Activated CD4-positive, alpha-beta T cell treated with anti-CD3 and anti-CD28 coated beads for 36 hours (primary cell): ENCODE results near the gene EREG. TPM values are rescaled to one million over a fixed set of nuclear protein-coding genes. Genes with fewer than 3 reads are reported as not detected.
A peak's percentile ranks its signal among the peaks of the same experiment; 100 is the strongest.

ENCODE experiments used
- ATAC-seq: fragments of 200-7000 bp; cut with Tn5 transposase; one replicate; pipeline ENCODE4 v1.10.0; 2021; ENCODE audit warnings: mild to moderate bottlenecking, moderate library complexity
- CTCF ChIA-PET: fragments of 350-600 bp; sonication (Branson Sonifier 250); formaldehyde crosslinking; loops from one replicate; lab custom pipeline; 2021; ENCODE audit warnings: antibody characterized with exemption; lab: Charles Lee
- POLR2A ChIA-PET: fragments of 350-600 bp; sonication (Branson Sonifier 250); formaldehyde crosslinking; loops from one replicate; lab custom pipeline; 2021; ENCODE audit warnings: antibody characterized with exemption, inconsistent platforms; lab: Charles Lee
- DNase-seq: peaks from one replicate; pipeline ENCODE4 v3.0.0-alpha.2; 2020
- H3K27ac Mint-ChIP-seq: one replicate; pipeline ENCODE4 v1.8.0; 2021; ENCODE audit warnings: mixed read lengths
- H3K27me3 Mint-ChIP-seq: one replicate; pipeline ENCODE4 v1.8.0; 2021; ENCODE audit warnings: mixed read lengths
- H3K36me3 Mint-ChIP-seq: one replicate; pipeline ENCODE4 v1.8.0; 2021; ENCODE audit warnings: low read depth, mixed read lengths
- H3K4me1 Mint-ChIP-seq: one replicate; pipeline ENCODE4 v1.8.0; 2021; ENCODE audit warnings: mixed read lengths
- H3K4me3 Mint-ChIP-seq: one replicate; pipeline ENCODE4 v1.8.0; 2021; ENCODE audit warnings: mild to moderate bottlenecking, moderate library complexity, mixed read lengths
- H3K9me3 Mint-ChIP-seq: one replicate; pipeline ENCODE4 v1.8.0; 2021; ENCODE audit warnings: low read depth, mixed read lengths
- intact Hi-C, 2 experiments: fragments of 100-400 bp; cut with DNase I in 1 of 2; cut with micrococcal nuclease in 1 of 2; formaldehyde crosslinking; loops; one replicate each; pipeline versions ENCODE4 v1.14.2 to v1.15.1; 2022 to 2024; cut with DNase I, micrococcal nuclease
- total RNA-seq, 2 experiments: library from RNA; stranded (reverse); gene quantifications; one replicate each; pipeline ENCODE4 v1.2.3, GENCODE V29; 2021

EREG gene, protein sequence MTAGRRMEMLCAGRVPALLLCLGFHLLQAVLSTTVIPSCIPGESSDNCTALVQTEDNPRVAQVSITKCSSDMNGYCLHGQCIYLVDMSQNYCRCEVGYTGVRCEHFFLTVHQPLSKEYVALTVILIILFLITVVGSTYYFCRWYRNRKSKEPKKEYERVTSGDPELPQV
- not detected for total RNA-seq

- Mint-ChIP-seq H3K36me3 (no peaks in the 10 kb centered on the region), H3K4me3 (peak within 1 kb of the TSS; percentile 44), H3K27me3 (peaks cover 32% of the 10 kb centered on the region), H3K9me3 (no peaks in the 10 kb centered on the region), H3K4me1 (peaks cover 10% of the 10 kb centered on the region), H3K27ac (no peak within 1 kb of the TSS)
- ChIA-PET CTCF (interaction anchor here (0.6 kb wide), 1 partner anchor 81 kb away, joined by 3 read pairs; no protein-coding TSS in a partner anchor), POLR2A (interaction anchor here (0.6 kb wide), 1 partner anchor 25 kb away, joined by 4 read pairs; no protein-coding TSS in a partner anchor)
- DNase-seq (peak; percentile 44), ATAC-seq (peak; percentile 68)
- intact Hi-C loops, result no loop called here
These were observed at the start of gene EREG for GRCh38 chr4:74364652-74365491. Gene EREG, plus strand, starts transcription at chr4:74365145. Its CDS starts 164 bp downstream, at chr4:74365309.

DNA sequence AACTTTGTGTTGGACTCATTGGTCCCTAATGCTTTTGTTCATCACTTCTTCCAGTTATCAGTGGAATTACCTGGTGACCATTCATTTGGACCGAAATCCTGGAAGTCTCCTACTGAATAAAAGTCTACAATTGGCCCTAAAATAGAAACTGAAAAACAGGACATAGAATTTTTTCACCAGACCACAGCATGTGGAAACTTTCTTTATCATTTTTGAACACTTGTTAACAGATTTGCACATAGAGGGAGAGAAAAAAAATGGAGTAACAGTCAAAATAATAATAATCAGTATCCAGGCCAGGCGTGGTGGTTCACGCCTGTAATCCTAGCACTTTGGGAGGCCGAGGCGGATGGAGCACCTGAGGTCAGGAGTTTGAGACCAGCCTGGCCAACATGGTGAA, 49.6 kb upstream of the EREG start:
- Mint-ChIP-seq H3K36me3 (no peaks in the 10 kb centered on the region), H3K27ac (no peak overlapping the region), H3K4me1 (peaks cover under 1% of the 10 kb centered on the region), H3K9me3 (no peaks in the 10 kb centered on the region), H3K4me3 (no peak overlapping the region), H3K27me3 (no peaks in the 10 kb centered on the region)
- ATAC-seq (no peak), DNase-seq (no peak)
- CTCF ChIA-PET, result interaction anchor here (1.2 to 4.9 kb wide), 2 partner anchors 46 to 86 kb away, joined by 4 to 23 read pairs; no protein-coding TSS in a partner anchor
- POLR2A ChIA-PET, result no interaction called here
- intact Hi-C loops, result no loop called here

GRCh38 chr4:74316397-74316796, 48.5 kb upstream of the EREG start:
- Mint-ChIP-seq H3K9me3 (no peaks in the 10 kb centered on the region), H3K27me3 (no peaks in the 10 kb centered on the region), H3K27ac (no peak overlapping the region), H3K4me1 (peaks cover 5% of the 10 kb centered on the region), H3K36me3 (no peaks in the 10 kb centered on the region), H3K4me3 (no peak overlapping the region)
- intact Hi-C loops, result no loop called here
- CTCF ChIA-PET, result interaction anchor here (0.9 to 4.9 kb wide), 2 partner anchors 87 to 127 kb away, joined by 4 to 23 read pairs; no protein-coding TSS in a partner anchor
- ATAC-seq (no peak), DNase-seq (no peak)
- POLR2A ChIA-PET, result no interaction called here

DNA sequence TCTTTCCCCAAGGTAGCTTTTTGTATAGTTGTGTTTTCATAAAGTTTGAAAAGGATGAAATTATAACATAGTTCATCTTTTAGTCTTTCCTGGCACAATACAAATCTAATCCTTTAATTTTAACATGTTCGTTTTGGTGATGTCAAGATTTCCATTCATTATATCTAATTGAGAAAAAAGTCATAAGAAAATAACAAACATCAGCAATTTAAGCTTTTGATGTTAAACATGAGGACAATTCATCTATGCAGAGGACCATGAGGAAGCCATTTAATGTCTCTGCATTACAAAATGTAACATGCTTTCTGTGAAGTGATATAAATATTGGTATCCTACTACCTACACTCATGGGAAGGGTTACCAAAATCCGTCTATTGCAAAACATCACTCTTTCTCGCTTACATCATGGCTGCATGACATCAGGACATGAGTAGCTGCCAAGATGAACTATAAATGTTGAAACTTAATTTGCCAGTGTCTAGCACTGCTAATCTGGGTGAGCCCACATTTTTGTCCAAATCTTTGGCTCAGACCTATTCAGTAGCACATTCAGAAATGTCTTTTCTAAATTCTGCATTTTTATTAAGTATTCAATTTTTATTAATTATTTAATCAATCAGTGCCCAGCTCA, 47.2 kb upstream of the EREG start:
- ChIA-PET CTCF (interaction anchor here (0.8 to 4.7 kb wide), 6 partner anchors 20 to 358 kb away, joined by 3 to 39 read pairs (median 3); no protein-coding TSS in a partner anchor), POLR2A (no interaction called here)
- DNase-seq (no peak), ATAC-seq (no peak)
- intact Hi-C loops, result no loop called here
- Mint-ChIP-seq H3K27ac (no peak overlapping the region), H3K36me3 (no peaks in the 10 kb centered on the region), H3K9me3 (no peaks in the 10 kb centered on the region), H3K27me3 (no peaks in the 10 kb centered on the region), H3K4me1 (peaks cover 5% of the 10 kb centered on the region), H3K4me3 (no peak overlapping the region)

DNA sequence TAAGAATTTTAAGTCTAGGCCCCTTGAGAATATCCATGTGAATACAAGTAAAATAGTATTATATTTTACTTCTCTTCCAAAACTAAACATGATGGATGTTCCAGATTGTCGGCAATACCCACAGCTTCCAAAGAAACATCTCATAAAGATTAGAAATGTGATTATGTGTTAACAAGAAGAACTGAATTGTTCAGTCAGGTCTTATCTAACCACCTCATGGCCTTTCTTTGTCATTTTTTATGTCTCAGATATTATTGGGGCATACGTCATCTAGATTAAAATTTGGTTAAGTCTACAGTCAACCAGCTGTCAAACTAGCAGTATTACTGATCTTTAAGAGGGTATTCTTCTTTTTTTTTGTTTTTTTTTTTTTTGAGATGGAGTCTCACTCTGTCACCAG, 46.7 kb upstream of the EREG start:
- DNase-seq (no peak), ATAC-seq (no peak)
- H3K36me3 Mint-ChIP-seq, result no peaks in the 10 kb centered on the region
- ChIA-PET CTCF (interaction anchor here (0.6 to 4.7 kb wide), 8 partner anchors 17 to 358 kb away, joined by 3 to 39 read pairs (median 3); no protein-coding TSS in a partner anchor), POLR2A (no interaction called here)
- intact Hi-C loops, result no loop called here
- no peaks in the 10 kb centered on the region for H3K27me3 Mint-ChIP-seq
- no peak overlapping the region for H3K27ac Mint-ChIP-seq
- H3K4me3 Mint-ChIP-seq, result no peak overlapping the region
- peaks cover 5% of the 10 kb centered on the region for H3K4me1 Mint-ChIP-seq
- H3K9me3 Mint-ChIP-seq, result no peaks in the 10 kb centered on the region

- Mint-ChIP-seq H3K4me1 (peaks cover 5% of the 10 kb centered on the region), H3K27me3 (peaks cover 2% of the 10 kb centered on the region), H3K27ac (no peak overlapping the region), H3K36me3 (no peaks in the 10 kb centered on the region), H3K9me3 (no peaks in the 10 kb centered on the region), H3K4me3 (no peak overlapping the region)
- DNase-seq (no peak), ATAC-seq (no peak)
- ChIA-PET POLR2A (no interaction called here), CTCF (interaction anchor here (0.6 to 4.7 kb wide), 15 partner anchors 18 to 452 kb away, joined by 3 to 39 read pairs (median 4); no protein-coding TSS in a partner anchor)
- intact Hi-C loops, result no loop called here
These were observed 45.5 kb upstream of the EREG start for GRCh38 chr4:74319470-74319869.

GRCh38 chr4:74320559-74321118, 44.3 kb upstream of the EREG start:
- H3K27ac Mint-ChIP-seq, result no peak overlapping the region
- ATAC-seq (peak; percentile 99), DNase-seq (peak; percentile 66)
- intact Hi-C loops, result loop anchor here (1.0 to 5.0 kb wide), 6 partner anchors 52 to 355 kb away; no protein-coding TSS in a partner anchor
- CTCF ChIA-PET, result interaction anchor here (0.6 to 4.7 kb wide), 22 partner anchors 8 to 451 kb away, joined by 3 to 39 read pairs (median 3); no protein-coding TSS in a partner anchor
- POLR2A ChIA-PET, result no interaction called here
- H3K27me3 Mint-ChIP-seq, result peaks cover 2% of the 10 kb centered on the region
- H3K36me3 Mint-ChIP-seq, result no peaks in the 10 kb centered on the region
- peaks cover 5% of the 10 kb centered on the region for H3K4me1 Mint-ChIP-seq
- no peak overlapping the region for H3K4me3 Mint-ChIP-seq
- no peaks in the 10 kb centered on the region for H3K9me3 Mint-ChIP-seq

DNA sequence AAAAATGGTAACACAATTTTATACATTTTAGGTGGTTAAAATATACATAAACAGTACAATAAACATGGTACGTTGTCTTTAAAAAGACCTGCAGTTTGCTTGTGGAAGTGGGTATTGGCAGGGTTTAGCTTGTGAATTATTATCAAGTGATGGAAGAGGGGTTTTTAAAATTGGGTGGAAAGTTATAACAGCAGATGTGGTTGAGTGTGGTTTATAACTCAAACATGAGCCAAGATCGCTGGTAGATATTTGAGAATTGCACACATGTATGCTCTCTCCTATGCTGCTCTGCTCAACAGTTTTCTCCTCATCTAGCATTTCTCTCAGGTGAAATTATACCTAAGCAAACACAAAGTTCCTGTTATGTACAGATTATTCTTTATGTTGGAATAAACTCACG, 42.6 kb upstream of the EREG start:
- Mint-ChIP-seq H3K27me3 (peaks cover 2% of the 10 kb centered on the region), H3K36me3 (no peaks in the 10 kb centered on the region), H3K9me3 (no peaks in the 10 kb centered on the region), H3K4me1 (peaks cover 5% of the 10 kb centered on the region), H3K4me3 (no peak overlapping the region), H3K27ac (no peak overlapping the region)
- DNase-seq (no peak), ATAC-seq (no peak)
- intact Hi-C loops, result loop anchor here in 1 of 2 experiments (5.0 kb wide), 1 partner anchor 50 kb away; no protein-coding TSS in a partner anchor
- ChIA-PET POLR2A (no interaction called here), CTCF (interaction anchor here (1.4 to 2.8 kb wide), 2 partner anchors 347 to 350 kb away, joined by 4 to 18 read pairs; no protein-coding TSS in a partner anchor)

GRCh38 chr4:74323663-74324062, 41.3 kb upstream of the EREG start:
- no peak for DNase-seq
- H3K27ac Mint-ChIP-seq, result no peak overlapping the region
- POLR2A ChIA-PET, result no interaction called here
- CTCF ChIA-PET, result interaction anchor here (1.5 kb wide), 1 partner anchor 352 kb away, joined by 4 read pairs; no protein-coding TSS in a partner anchor
- no peak overlapping the region for H3K4me3 Mint-ChIP-seq
- no peak for ATAC-seq
- H3K4me1 Mint-ChIP-seq, result peaks cover 5% of the 10 kb centered on the region
- no peaks in the 10 kb centered on the region for H3K36me3 Mint-ChIP-seq
- H3K9me3 Mint-ChIP-seq, result no peaks in the 10 kb centered on the region
- peaks cover 4% of the 10 kb centered on the region for H3K27me3 Mint-ChIP-seq
- intact Hi-C loops, result loop anchor here in 1 of 2 experiments (5.0 kb wide), 1 partner anchor 49 kb away; no protein-coding TSS in a partner anchor

DNA sequence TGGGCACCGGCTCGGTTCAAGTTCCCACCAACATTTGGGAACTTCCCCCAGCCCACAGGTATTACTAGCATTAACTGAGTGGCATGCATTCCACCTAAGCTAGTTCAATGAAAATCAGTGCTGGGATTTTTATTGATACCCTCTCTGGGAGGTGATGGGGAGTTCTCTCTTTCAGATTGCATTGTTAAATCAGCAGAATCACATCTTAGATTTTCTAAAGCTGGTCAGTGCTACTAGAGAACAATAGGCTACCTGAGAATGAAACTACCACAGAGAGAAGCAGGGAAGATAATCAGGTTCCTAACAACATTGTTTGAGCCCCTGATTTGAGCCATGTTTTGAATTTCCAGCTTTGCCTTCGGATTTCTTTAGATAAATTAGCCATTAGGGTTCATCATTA, 40.7 kb upstream of the EREG start:
- CTCF ChIA-PET, result interaction anchor here (1.5 kb wide), 1 partner anchor 351 kb away, joined by 4 read pairs; no protein-coding TSS in a partner anchor

More for the DNA sequence above, 40.7 kb upstream of the EREG start:
- DNase-seq (no peak), ATAC-seq (no peak)
- no peaks in the 10 kb centered on the region for H3K9me3 Mint-ChIP-seq
- no peak overlapping the region for H3K27ac Mint-ChIP-seq
- no peaks in the 10 kb centered on the region for H3K36me3 Mint-ChIP-seq
- intact Hi-C loops, result loop anchor here in 1 of 2 experiments (5.0 kb wide), 1 partner anchor 48 kb away; no protein-coding TSS in a partner anchor
- POLR2A ChIA-PET, result no interaction called here
- peaks cover 5% of the 10 kb centered on the region for H3K4me1 Mint-ChIP-seq
- H3K27me3 Mint-ChIP-seq, result peaks cover 4% of the 10 kb centered on the region
- no peak overlapping the region for H3K4me3 Mint-ChIP-seq
